GM19351 (cell line): ENCODE results near the gene ANK3.
A peak's percentile ranks its signal among the peaks of the same experiment; 100 is the strongest.

Experiments used
- ATAC-seq: cut with Tn5 transposase; IDR thresholded peaks from one replicate; pipeline ENCODE4 v1.9.1; 2021; ENCODE audit warnings: mild to moderate bottlenecking, moderate library complexity; ENCODE audit not compliant: unreplicated experiment

The ANK3 gene

GRCh38 chr10:60348982-60349381, 40.7 kb downstream of the ANK3 start:
- ATAC-seq = no peak

- ATAC-seq = no peak
Observed at GRCh38 chr10:60347270-60347669, 42.4 kb downstream of the ANK3 start.

GRCh38 chr10:60346661-60347060, 43.0 kb downstream of the ANK3 start:
- no peak for ATAC-seq

GRCh38 chr10:60343254-60343653, 46.4 kb downstream of the ANK3 start:
- ATAC-seq = no peak

- ATAC-seq = no peak
Observed at GRCh38 chr10:60341969-60342368, 47.7 kb downstream of the ANK3 start.

GRCh38 chr10:60340973-60341372, 48.7 kb downstream of the ANK3 start:
- no peak for ATAC-seq

GRCh38 chr10:60339757-60340156, 49.9 kb downstream of the ANK3 start:
- ATAC-seq = no peak

- no peak for ATAC-seq
Observed at GRCh38 chr10:60338786-60339185, 50.9 kb downstream of the ANK3 start.

- ATAC-seq = no peak
Observed at GRCh38 chr10:60338002-60338564, 51.6 kb downstream of the ANK3 start.

GRCh38 chr10:60336901-60337630, 52.6 kb downstream of the ANK3 start:
- no peak for ATAC-seq

GRCh38 chr10:60335708-60336107, 54.0 kb downstream of the ANK3 start:
- ATAC-seq = peak; percentile 76

GRCh38 chr10:60334991-60335390, 54.7 kb downstream of the ANK3 start:
- ATAC-seq = no peak

GRCh38 chr10:60332371-60332770, 57.3 kb downstream of the ANK3 start:
- no peak for ATAC-seq

- ATAC-seq = no peak
Observed at GRCh38 chr10:60331886-60332285, 57.8 kb downstream of the ANK3 start.

- no peak for ATAC-seq
Observed at GRCh38 chr10:60323162-60323561, 66.5 kb downstream of the ANK3 start.

GRCh38 chr10:60320666-60321065, 69.0 kb downstream of the ANK3 start:
- no peak for ATAC-seq

GRCh38 chr10:60316029-60316428, 73.6 kb downstream of the ANK3 start:
- ATAC-seq = no peak

GRCh38 chr10:60315311-60315710, 74.4 kb downstream of the ANK3 start:
- ATAC-seq = no peak

GRCh38 chr10:60314069-60314940, 75.4 kb downstream of the ANK3 start:
- ATAC-seq = no peak

GRCh38 chr10:60313589-60313952, 76.1 kb downstream of the ANK3 start:
- no peak for ATAC-seq

- ATAC-seq = no peak
Observed at GRCh38 chr10:60312818-60313588, 76.7 kb downstream of the ANK3 start.
